Ovary (tissue), 3 donors: Measurements from ENCODE around the gene ANKRD1.

Experiments used
- CTCF ChIP-seq, 3 donors: fragments of 450-650 bp in 2 of 3; fragments of 200-600 bp in 1 of 3; IDR thresholded peaks; one replicate each; pipeline versions ENCODE4 v1.5.1 to v1.8.0; 2016 to 2022; ENCODE audit warnings: antibody characterized with exemption in 3 of 3, mild to moderate bottlenecking in 1 of 3
- EP300 ChIP-seq: sonication (generic); formaldehyde crosslinking; IDR thresholded peaks from one replicate; pipeline ENCODE4 v1.6.1; 2017; ENCODE audit warnings: antibody characterized with exemption
- POLR2A ChIP-seq: fragments of 450-650 bp; IDR thresholded peaks from one replicate; pipeline ENCODE4 v1.6.1; 2017; ENCODE audit warnings: antibody characterized with exemption, mild to moderate bottlenecking, moderate library complexity
- donor health status: DM: no; HTN: no; CAD: no.

- TF ChIP-seq CTCF (IDR thresholded peaks at IDR 0.05), result no peak
- TF ChIP-seq EP300, result no peak
- TF ChIP-seq POLR2A, result no peak
These were observed 10.3 kb upstream of the ANKRD1 start for GRCh38 chr10:90930971-90931871.
